ENCODE measurements around the gene EFNA1. TPM values are rescaled to one million over a fixed set of nuclear protein-coding genes. Genes with fewer than 3 reads are reported as not detected.

Gene EFNA1
- total RNA-seq, 2 donors from 2014 or later = 85.1 to 132 TPM

- no peak overlapping the region for H3K4me3 ChIP-seq
- no peak overlapping the region for H3K27ac ChIP-seq
- no peaks in the 10 kb centered on the region for H3K36me3 ChIP-seq
- H3K27me3 ChIP-seq (replicated peaks; ENCODE audit: insufficient read depth) = no peaks in the 10 kb centered on the region
- H3K9me3 ChIP-seq = no peaks in the 10 kb centered on the region
- H3K4me1 ChIP-seq (replicated peaks) = no peaks in the 10 kb centered on the region
- no peak for DNase-seq (ENCODE audit: low spot score)
- no peak for TF ChIP-seq POLR2A (IDR thresholded peaks at IDR 0.05)
- no peak for TF ChIP-seq CTCF (IDR thresholded peaks at IDR 0.05)
- no peak for TF ChIP-seq POLR2AphosphoS5 (IDR thresholded peaks at IDR 0.05)
- WGBS = 86% methylated on average over 18 of the region's 18 CpGs
- intact Hi-C loops (cut with DNase I) = no loop called here
These were observed 53.8 kb downstream of the EFNA1 start for GRCh38 chr1:155181371-155182051.

- H3K27ac ChIP-seq = no peak overlapping the region
- no peaks in the 10 kb centered on the region for H3K27me3 ChIP-seq (replicated peaks; ENCODE audit: insufficient read depth)
- H3K36me3 ChIP-seq = no peaks in the 10 kb centered on the region
- no peak for TF ChIP-seq POLR2AphosphoS5 (IDR thresholded peaks at IDR 0.05)
- no peak for TF ChIP-seq POLR2A (IDR thresholded peaks at IDR 0.05)
- no peak for TF ChIP-seq CTCF (IDR thresholded peaks at IDR 0.05)
- no peak overlapping the region for H3K4me3 ChIP-seq
- no peak for DNase-seq (ENCODE audit: low spot score)
- 92% methylated on average over 7 of the region's 7 CpGs for WGBS
- no peaks in the 10 kb centered on the region for H3K4me1 ChIP-seq (replicated peaks)
- H3K9me3 ChIP-seq = no peaks in the 10 kb centered on the region
- intact Hi-C loops (cut with DNase I) = no loop called here
These were observed 54.4 kb downstream of the EFNA1 start for GRCh38 chr1:155182052-155182550.

- no peak for TF ChIP-seq CTCF (IDR thresholded peaks at IDR 0.05)
- TF ChIP-seq POLR2AphosphoS5 (IDR thresholded peaks at IDR 0.05) = no peak
- TF ChIP-seq POLR2A (IDR thresholded peaks at IDR 0.05) = no peak
- no peaks in the 10 kb centered on the region for H3K9me3 ChIP-seq
- no peaks in the 10 kb centered on the region for H3K27me3 ChIP-seq (replicated peaks; ENCODE audit: insufficient read depth)
- 91% methylated on average over 19 of the region's 20 CpGs for WGBS
- no peak for DNase-seq (ENCODE audit: low spot score)
- no peak overlapping the region for H3K27ac ChIP-seq
- H3K36me3 ChIP-seq = no peaks in the 10 kb centered on the region
- intact Hi-C loops (cut with DNase I) = no loop called here
- H3K4me1 ChIP-seq (replicated peaks) = no peaks in the 10 kb centered on the region
- H3K4me3 ChIP-seq = no peak overlapping the region
These were observed 56.1 kb downstream of the EFNA1 start for GRCh38 chr1:155183775-155184221.

- H3K27ac ChIP-seq = no peak overlapping the region
- H3K4me1 ChIP-seq (replicated peaks) = no peaks in the 10 kb centered on the region
- H3K9me3 ChIP-seq = no peaks in the 10 kb centered on the region
- no peak overlapping the region for H3K4me3 ChIP-seq
- no peaks in the 10 kb centered on the region for H3K27me3 ChIP-seq (replicated peaks; ENCODE audit: insufficient read depth)
- TF ChIP-seq POLR2AphosphoS5 (IDR thresholded peaks at IDR 0.05) (no peak), POLR2A (IDR thresholded peaks at IDR 0.05) (no peak), CTCF (IDR thresholded peaks at IDR 0.05) (no peak)
- DNase-seq (ENCODE audit: low spot score) = no peak
- intact Hi-C loops (cut with DNase I) = no loop called here
- no peaks in the 10 kb centered on the region for H3K36me3 ChIP-seq
- 87% methylated on average over 4 of the region's 4 CpGs for WGBS
These were observed 56.7 kb downstream of the EFNA1 start for GRCh38 chr1:155184351-155184811.

Small RNA genes lying within 50 kb of the gene (small RNA-seq; reads per million reads assigned to genes)
- 0 reads per million in 2 donors for gene HMGN2P18
- 0 reads per million in 2 donors for gene RF00019

Other genes starting within 250 kb of the EFNA1 start
- gene PMVK, start 191.2 kb upstream of the EFNA1 start, total RNA-seq = 10 to 100 TPM; 23.2 to 26.2 TPM
- gene PBXIP1, start 171.8 kb upstream of the EFNA1 start, total RNA-seq = 100 to 1,000 TPM; 113 to 140 TPM
- gene PYGO2, start 166.1 kb upstream of the EFNA1 start, total RNA-seq = 10 to 100 TPM; 44.1 to 44.6 TPM
- 10 to 100 TPM; 85.0 to 97.2 TPM for gene SHC1, start 157.1 kb upstream of the EFNA1 start, total RNA-seq
- gene CKS1B, start 153.2 kb upstream of the EFNA1 start, total RNA-seq = 10 to 100 TPM; 33.5 to 47.5 TPM
- 10 to 100 TPM; 31.5 to 35.3 TPM for gene FLAD1, start 144.5 kb upstream of the EFNA1 start, total RNA-seq
- not detected for gene LENEP, start 134.3 kb upstream of the EFNA1 start, total RNA-seq
- gene ZBTB7B, start 125.1 kb upstream of the EFNA1 start, total RNA-seq = 100 to 1,000 TPM in 1 of 2 donors, 10 to 100 TPM in 1; 60.0 to 103 TPM
- 1 to 10 TPM; 2.3 to 5.3 TPM for gene DCST2, start 94.1 kb upstream of the EFNA1 start, total RNA-seq
- under 1 TPM in 1 of 2 donors, not detected in 1; 0.51 TPM for gene DCST1, start 94.1 kb upstream of the EFNA1 start, total RNA-seq
- 100 to 1,000 TPM in 1 of 2 donors, 10 to 100 TPM in 1; 72.5 to 138 TPM for gene ADAM15, start 76.6 kb upstream of the EFNA1 start, total RNA-seq
- gene EFNA4, start 64.1 kb upstream of the EFNA1 start, total RNA-seq = 10 to 100 TPM; 10.3 to 23.4 TPM
- 1 to 10 TPM; 5.9 to 8.4 TPM for gene EFNA3, start 49.0 kb upstream of the EFNA1 start, total RNA-seq
- gene SLC50A1, start 8.0 kb downstream of the EFNA1 start, total RNA-seq = 10 to 100 TPM; 26.6 to 48.0 TPM
- 10 to 100 TPM; 93.6 to 97.0 TPM for gene DPM3, start 12.7 kb downstream of the EFNA1 start, total RNA-seq
- gene KRTCAP2, start 45.4 kb downstream of the EFNA1 start, total RNA-seq = 100 to 1,000 TPM; 111 to 236 TPM
- gene TRIM46, start 46.0 kb downstream of the EFNA1 start, total RNA-seq = 1 to 10 TPM in 1 of 2 donors, under 1 TPM in 1; 0.14 to 1.6 TPM
- gene THBS3, start 80.0 kb downstream of the EFNA1 start, total RNA-seq = 10 to 100 TPM; 13.1 to 38.5 TPM
- gene MTX1, start 80.8 kb downstream of the EFNA1 start, total RNA-seq = 10 to 100 TPM; 49.6 to 57.1 TPM
- gene ENTREP3, start 127.6 kb downstream of the EFNA1 start, total RNA-seq = 10 to 100 TPM; 19.6 to 24.3 TPM
- gene SCAMP3, start 134.5 kb downstream of the EFNA1 start, total RNA-seq = 10 to 100 TPM; 84.1 to 97.8 TPM
- gene CLK2, start 145.6 kb downstream of the EFNA1 start, total RNA-seq = 10 to 100 TPM; 28.1 to 56.5 TPM
- 1 to 10 TPM; 1.9 to 2.6 TPM for gene HCN3, start 149.6 kb downstream of the EFNA1 start, total RNA-seq
- not detected for gene PKLR, start 173.6 kb downstream of the EFNA1 start, total RNA-seq
- 100 to 1,000 TPM in 1 of 2 donors, 10 to 100 TPM in 1; 59.6 to 100 TPM for gene FDPS, start 181.0 kb downstream of the EFNA1 start, total RNA-seq
- gene RUSC1, start 193.0 kb downstream of the EFNA1 start, total RNA-seq = 10 to 100 TPM; 34.0 to 35.1 TPM